T follicular helper cell (primary cell): ENCODE data around the gene CHD5.

Experiments
- DNase-seq: peaks from one replicate; pipeline ENCODE4 v3.0.0-alpha.2; 2020; ENCODE audit warnings: low read depth

Gene CHD5

DNA sequence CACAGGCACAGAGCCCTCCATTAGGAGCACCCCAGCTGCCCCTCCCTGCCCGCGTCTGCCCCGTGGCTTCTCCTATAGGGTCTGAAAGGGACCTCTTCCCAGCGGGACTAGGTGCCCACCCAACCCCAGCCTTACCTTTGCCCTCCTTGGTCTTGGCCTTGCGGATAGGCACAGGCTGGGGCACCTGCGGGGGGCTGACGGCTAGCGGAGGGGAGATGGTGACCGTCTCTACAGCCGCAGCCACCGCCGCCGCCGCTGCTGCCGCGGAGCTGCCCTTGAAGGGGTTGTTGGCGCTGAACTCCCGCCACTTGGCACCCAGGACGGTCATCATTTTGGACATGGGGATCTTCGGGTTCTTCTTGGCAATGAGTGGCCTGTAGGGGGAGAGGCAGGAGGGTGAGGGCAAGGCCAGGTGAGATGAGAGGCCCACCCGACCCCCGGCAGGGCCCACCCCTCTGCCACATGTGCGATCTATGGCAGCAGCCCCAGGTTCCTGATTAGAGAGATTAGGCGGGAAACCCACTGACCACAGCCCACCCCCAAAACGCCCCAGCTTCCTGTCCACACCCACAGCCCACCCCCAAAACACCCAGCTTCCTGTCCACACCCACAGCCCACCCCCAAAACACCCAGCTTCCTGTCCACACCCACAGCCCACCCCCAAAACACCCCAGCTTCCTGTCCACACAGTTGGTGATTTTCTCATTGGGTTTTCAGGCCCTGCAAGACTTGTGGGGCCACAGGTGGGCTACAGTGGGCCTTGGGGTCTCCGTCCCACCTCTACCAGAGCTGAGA lies 25.4 kb downstream of the CHD5 start:
- no peak for DNase-seq

DNA sequence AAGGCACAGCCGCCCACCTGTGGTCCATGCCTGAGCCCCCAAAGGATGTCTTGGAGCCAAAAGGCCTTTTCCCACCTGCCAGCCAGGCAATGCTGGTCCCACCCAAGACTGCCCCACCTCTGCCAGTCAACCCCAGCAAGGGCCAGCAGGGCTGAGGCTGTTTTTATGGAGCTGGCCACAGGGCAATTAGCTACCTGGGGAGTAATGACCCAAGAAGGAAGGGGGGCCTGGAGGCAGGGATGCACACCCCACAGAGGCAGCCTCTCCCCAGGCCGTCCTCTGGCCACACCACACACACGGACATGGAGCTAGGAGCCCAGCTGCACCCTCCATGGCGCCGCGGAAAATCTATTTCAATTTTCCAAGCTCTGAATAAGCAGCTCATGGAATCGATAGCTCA lies 27.2 kb downstream of the CHD5 start:
- DNase-seq: no peak

DNA sequence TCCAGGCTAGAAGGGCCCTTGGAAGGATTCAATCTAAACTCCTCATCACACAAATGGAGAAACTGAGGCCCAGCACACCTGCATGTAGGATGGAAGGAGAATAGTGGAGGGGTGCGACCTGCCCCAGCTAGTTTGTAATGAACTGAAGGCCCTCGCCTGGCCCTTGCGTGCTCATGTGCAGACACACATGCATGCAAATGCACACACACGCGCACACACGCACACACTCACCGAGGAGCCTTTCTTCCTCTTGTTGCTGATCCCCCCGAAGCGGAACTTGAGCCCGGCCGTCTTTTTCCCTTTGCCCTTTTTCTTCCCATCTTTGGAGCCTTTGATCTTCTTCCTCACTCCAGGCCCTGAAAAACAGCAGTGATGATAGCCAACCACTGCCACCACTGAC lies 27.9 kb downstream of the CHD5 start:
- DNase-seq: no peak

DNA sequence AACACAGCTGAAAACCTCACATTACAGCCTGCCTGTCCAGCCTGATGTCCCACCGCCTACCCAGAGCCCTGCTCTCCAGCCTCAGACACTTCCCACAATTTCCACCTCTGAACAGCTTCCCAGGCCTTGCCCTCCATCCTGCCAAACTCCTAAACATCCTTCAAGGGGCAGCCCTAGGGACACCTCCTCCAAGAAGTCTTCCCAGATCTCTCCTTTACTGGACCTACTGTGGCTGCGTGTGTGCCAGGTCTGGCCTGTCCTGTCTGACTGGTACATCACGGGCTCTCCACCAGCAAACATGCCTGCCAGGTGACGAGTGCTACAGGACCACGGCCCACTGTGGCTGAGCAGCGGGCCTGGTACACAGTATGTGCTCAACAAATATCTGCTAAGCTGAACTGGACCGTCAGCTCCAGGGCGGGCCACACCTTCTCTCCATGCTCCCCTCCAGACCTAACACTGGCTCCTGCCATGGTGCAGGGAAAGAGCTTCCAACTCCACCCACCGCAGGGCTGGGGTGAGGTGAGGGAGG lies 28.8 kb downstream of the CHD5 start:
- DNase-seq: no peak

DNA sequence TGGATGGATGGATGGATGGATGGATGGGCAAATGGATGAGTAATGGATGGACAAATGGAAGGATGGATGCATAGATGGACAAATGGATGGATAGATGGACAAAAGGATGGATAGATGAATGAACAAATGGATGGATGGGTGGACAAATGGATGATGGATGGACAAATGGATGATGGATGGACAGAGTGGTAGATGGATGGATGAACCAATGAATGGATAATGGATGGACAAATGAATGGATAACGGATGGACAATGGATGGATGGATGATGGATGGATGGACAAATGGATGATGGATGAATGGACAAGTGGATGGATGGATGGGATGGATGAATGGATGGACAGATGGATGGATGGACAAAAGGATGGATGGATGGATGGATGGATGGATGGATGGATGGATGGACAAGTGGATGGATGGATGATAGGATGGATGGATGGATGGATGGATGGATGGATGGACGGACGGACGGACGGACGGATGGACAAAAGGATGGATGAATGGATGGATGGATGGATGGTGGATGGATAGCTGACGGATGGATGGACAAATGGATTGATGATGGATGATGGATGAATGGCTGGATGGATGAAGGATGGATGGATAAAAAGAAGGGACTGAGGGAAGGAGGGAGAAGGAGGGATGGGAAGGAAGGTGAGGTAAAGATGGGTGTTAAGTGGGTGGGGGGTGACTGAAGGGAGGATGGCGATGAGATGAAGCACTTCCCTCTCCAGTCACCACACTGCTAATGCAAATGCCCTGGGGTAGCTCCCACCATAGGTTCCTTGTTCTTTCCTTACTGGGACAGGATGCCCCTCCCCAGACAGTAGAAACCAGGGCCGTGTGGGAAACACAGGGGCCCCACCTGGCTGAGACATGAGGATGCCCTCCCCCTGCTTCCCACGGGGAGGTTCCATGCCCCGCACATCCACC lies 29.8 kb downstream of the CHD5 start:
- DNase-seq: no peak

DNA sequence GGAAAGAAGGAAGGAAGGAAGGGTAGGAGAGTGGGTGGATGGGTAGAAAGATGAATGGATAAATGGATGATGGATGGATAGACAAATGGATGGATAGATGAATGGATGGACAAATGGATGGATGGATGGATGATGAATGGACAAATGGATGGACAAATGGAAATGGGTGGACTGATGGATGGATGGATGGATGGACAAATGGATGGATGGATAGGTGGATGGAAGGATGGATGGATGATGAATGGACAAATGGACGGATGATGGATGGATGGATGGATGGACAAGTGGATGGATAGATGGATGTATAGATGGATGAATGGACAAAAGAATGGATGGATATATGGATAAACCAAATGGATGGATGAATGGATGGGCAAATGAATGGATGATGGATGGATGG lies 30.5 kb downstream of the CHD5 start:
- DNase-seq: no peak

DNA sequence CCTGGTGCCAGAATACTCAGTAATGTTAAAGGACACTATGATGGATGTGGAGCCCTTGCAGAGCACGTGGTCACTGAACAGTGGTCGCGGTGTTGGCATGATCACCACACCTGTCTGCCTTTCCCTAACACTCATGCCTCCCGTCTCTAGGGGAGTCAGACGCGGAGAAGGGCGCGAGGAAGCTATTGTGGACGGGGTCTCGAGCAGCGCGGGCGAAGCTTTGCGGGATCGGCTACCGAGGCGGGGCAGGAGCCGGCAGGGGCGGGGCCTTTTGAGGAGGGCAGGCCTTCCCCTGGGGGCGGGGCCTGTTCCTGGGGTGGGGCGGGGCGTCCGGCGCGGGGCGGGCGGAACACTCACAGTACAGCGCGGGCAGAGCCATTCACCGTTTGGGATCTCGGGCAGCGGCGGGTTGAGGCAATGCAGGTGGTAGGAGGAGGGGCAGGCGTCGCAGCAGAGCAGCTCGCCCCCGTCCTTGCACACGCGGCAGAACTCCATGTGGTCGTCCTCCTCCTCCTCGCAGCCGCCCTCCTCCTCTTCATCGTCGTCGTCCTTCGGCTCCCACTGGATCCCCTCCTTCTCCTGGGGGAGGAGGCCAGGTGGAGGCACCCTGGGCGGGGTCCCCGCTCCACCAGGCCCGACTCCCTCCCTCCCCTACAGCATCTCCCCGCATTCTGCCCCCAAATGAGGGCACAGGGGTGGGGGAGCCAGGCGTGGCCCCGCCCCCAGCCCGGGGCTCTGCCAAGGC lies 31.5 kb downstream of the CHD5 start:
- DNase-seq: peak; percentile 47

DNA sequence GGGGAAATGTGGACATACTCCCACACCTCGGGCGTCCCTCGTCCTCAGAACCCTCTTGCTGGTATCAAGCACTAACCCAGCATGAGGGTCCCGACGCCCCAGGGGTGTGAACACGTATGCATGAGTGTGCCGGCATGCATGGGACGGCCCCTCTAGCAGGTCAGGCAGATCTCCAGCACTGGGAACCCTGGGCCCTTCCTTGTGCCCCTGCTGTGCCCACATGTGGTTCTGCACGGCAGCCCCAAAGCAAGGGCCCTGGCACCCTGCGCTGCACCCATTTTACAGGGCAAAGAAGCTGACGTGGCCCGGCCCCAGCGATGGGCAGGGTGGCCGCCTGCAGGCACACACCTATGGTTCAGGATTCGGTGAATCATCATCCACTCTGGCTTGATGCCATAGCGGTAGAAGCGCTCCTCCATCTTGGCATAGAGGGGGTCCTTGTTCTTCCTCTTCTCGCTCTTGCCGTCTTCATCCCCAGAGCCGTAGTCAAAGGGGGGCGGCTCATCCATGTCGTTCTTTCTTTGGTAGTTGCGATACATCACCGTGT lies 34.2 kb downstream of the CHD5 start:
- DNase-seq: no peak

DNA sequence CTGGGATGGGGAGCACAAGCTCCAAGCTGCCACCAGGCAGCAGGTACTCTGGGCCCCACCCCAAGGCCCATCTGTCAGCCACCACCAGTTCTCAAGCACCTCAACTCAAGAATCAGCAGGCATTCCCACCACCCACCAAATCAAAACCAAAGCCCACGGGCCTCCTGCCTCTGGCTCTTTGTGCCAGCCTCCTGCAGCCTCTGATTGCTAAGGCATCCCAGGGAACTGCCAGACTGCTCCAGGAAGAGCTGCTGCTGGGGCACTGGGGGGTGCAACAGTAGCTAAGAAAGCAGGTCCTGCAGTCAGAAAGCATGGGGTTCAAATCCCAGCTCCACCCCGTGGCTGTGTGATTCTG lies 34.7 kb downstream of the CHD5 start:
- no peak for DNase-seq

DNA sequence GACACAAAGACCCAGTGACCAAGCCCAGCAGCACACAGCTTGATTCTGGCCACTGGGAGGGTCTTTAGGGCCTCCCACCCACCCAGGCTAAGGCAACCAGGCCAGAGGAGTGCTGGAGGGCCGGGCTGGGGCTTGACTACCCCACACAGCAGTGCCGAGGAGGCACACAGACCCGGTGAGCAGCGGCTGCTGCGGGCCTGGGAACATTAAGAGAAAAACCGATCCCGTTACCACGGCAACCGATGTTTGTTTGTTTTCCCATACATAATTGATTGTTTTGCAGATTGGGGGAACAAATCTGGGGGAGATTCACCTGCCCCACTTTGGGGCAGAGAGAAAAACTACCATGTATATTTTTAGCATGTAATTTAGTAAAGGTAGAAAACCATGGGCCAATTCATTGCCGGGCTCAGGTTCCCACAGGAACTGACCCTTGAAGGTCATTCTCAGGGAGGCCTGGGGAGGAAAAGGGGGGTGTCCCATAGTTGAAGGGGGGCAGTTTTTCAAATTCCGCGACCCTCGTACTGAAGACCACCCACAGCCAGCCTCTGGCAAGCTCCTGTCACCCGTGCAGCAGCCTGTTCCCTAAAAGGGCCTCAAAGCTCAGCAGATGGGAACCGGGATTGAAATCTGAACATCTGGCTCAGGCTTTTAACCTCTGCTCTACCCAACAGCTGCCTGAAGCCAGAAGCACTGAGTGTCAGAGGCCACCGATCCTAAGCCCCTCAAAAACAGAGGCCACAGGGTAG lies 35.3 kb downstream of the CHD5 start:
- no peak for DNase-seq

DNA sequence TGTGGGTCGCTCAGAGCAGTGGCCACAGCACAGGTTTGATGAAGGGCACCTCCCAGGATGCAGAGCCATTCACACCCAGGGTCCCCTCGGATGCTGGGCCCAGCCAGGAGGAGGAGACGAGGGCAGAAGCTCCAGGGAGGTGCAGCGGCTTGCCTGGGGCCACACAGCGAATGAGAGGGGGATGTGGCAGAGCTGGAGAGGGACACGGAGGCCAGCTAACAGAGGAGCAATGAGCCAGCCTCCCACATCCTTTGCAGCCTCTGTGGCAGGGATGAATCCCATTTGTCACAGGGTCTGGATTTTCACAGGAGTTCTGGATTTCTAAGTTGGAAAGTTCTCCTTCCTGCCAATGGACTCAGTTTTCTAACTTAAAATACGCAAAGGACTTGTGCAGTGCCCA lies 35.9 kb downstream of the CHD5 start:
- DNase-seq: no peak

DNA sequence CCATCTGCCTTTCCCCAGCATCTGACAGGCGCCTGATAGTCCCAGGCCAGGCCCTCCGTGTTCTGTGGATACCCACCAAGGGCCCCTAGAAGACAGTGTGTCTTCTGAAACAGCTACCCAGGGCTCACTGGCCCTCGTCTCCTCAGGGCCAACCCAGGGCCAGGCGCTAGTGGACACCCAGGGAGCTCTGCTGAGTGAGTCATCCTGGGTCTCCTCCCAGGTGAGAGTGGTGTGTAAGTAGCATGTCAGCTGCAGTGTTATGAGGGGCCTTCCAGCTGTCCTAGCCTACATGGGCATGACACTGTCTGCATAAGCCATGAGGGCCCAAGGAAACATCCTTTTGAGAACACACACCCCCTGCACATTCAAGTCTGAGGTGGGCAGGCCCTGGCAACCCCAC lies 36.7 kb downstream of the CHD5 start:
- DNase-seq: no peak

DNA sequence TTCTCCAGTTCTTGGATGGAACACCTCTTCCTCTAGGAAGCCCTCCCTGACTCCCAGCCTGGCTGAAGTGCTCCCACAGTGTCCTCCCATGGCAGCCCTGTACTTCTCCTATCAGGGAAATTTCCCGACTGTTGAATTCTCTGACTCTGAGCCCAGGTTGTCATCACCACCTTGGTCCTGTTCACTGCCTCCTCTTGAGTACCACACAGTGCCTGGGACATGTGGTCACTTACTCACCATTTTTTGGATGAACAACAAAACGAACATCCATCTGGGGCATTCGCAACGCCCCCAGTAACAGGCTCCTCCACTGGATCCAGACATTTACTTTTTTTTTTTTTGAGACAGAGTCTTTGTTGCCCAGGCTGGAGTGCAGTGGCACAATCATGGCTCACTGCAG lies 37.4 kb downstream of the CHD5 start:
- DNase-seq: no peak

DNA sequence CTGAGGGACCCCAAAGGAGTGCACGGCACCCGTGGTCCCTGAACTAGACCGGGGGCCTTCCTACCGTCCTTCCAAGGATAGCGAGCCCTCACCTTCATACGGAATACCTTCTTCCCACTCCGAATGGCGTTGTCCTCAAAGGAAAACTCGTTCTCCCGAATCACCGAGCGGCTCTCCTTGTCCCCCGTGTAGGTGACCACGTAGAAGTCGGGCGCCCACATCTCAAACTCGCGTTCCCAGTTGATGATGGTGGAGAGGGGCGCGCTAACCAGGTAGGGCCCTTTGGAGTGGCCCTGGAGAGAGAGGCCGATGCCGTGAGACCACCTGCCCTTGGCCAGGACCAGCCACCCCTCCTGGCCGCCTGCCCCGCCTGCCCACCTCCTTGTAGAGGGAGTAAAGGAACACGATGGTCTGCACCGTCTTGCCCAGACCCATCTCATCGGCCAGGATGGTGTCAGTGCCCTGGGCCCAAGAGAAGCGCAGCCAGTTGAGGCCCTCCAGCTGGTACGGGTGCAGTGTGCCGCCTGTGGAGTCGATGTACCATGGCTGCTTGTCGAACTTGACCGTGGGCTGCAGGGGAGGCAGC lies 38.0 kb downstream of the CHD5 start:
- DNase-seq: no peak

DNA sequence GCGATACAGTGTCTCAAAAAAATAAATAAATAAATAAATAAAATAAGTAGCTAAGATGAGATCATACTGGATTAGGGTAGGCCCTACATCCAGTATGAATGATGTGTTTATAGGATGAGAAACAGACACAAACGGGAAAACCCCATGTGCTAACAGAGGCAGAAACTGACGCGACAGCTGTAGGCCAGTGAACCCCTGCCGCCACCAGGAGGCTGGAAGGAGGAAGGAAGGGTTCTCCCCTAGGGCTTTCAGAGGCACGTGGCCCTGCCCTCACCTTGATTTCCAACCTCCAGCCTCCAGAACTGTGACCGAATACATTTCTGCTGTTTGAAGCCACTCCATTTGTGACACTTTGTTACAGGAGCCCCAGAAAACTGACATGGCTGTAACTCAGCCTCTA lies 38.5 kb downstream of the CHD5 start:
- DNase-seq: no peak

DNA sequence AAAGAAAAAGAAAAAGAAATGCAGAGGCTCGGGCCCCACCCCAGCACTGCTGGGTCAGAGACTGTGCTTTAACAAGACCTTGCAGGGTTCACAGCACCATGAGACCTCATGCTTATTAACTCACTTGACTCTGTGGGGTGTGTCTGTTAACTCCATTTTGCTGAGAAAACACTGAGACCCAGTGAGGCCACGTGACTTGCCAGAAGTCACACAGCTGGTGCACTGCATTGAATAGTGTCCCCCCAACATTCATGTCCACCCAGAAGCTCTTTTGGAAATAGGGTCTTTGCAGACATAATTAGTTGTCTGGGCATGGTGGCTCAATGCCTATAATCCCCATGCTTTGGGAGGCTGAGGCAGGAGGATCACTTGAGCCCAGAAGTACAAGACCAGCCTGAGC lies 39.7 kb downstream of the CHD5 start:
- DNase-seq: no peak

DNA sequence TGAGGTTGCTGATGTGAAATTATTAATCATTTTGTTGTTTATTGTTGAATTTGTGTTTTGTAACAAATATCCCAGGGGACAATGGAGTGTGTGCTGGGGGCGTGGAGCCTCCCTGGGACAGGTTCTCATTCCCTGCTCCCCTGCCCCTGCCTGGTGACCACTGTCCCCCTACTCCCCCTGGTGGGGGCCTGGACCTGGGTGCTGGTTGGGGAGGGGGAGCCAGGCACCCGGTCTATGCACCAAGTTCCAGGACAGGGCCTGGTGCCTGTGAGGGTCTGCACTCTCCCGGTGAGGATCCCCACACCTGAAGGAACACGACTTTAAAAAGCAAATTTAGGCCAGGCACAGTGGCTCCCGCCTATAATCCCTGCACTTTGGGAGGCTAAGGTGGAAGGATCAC lies 42.4 kb downstream of the CHD5 start:
- no peak for DNase-seq

DNA sequence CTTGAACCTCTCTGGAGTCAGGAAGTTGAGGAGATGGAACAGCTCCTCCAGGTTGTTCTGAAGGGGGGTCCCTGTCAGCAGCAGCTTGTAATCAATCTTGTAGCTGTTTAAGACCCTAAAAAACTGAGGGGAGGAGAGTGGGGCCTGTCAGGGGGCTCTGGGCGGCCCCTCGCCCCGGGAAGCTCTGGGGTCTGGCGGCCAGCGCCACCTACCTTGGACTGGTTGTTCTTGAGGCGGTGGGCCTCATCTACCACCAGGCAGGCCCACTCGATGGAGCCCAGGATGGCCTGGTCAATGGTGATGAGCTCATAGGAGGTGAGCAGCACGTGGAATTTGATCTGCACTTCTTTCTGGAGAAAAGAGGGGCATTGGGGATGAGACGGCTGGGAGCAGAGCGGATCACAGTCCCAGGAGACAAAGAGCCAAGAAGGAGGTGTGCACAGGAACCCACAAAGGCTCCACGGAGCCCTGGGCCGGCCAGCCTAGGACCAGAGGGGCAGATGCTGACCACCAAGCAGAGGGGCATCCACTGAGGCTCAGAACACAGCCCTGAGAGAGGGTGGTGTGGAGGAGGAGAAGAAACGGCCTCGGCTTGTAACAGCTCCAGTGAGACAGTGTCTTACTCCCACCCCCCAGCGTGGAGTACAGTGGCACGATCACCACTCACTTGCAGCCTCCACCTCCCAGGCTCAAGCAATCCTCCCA lies 43.5 kb downstream of the CHD5 start:
- no peak for DNase-seq

DNA sequence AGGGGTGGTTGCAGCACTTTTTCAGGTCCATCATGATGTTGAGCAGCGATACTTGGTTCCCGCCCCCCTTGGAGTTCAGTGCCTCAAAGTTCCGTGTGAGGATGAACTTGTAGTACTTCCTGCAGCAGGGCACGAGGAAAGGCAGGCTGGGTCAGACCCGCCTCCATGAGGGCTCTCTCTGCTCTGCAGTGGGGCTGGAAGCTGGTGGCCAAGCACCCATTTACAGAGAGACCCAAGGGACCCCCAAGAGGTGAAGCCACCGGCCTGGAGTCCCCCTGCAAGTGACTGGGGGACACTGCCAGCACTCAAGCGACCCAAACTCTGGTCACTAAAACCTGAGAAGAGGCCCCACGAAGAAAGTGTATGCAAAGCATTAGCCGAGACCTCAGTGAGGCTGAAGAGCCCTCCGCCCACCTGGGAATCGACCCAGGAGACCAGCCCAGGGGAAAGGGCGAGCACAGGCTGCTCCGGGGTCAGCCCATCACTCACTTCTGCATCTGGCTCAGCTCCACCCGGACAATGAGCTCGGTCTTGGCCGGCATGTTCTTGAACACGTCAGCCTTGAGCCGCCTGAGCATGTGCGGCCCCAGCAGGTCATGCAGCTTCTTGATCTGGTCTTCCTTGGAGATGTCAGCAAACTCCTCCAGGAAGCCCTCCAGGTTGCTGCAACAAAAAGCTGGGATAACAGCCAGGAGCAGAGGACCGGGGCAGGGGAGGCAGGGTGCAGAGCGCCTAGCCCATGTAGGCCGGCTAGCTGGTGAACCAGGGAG lies 45.2 kb downstream of the CHD5 start:
- no peak for DNase-seq

DNA sequence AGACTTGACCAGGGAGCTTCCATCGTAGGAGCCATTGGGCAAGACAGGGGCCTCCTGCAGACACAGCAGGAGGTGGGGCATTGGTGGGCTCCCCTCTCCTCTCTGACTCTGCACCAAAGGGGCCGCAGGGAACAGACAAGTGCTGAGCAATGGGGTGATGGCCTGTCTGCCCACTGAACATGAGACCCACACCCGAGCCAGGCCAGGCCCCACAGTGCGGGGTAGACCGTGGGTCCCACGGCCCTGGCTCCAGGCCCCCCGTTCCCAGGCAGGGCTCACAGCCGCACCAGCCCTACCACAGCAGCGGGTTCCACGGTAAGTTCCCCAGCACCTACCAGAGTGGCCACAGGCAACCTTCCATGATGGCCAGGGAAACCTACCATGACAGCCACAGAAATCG lies 45.9 kb downstream of the CHD5 start:
- no peak for DNase-seq
